ENCODE measurements around the gene PMEPA1.

The PMEPA1 gene

DNA sequence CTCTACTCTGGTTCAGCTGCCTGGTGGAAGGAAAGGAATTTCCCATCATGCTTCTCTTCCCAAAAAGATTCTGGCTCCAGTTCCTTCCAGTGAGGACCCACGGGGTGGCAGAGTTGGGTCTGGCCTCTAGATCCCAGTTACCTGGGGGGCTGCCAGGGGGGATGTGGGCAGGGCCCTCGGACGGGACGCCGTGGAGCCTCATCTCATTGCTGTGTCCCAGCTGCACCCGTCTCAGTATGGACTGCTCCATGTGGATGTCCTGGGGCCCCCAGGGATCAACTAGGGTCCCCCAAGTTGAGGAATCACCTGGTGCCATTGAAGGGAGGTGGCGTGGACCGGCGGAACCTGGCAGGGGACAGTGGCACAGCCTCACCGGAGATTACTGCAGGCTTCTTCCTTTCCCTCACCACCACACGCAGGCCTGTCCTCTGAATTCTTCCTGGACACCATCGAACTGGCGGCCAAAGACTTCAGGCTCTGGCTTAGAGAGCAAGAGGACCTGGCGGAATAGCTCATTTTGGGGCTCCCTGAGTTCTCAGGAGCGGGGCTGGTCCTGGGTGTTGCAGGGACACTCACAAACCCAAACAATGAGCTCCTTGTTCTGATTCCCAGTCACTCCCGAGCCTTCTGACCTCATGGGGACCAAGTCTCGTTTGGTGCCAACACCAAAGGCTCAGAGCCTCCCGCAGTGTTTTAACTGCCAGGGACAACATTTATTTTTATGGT lies 98.1 kb downstream of the PMEPA1 start:
- DNase-seq: peak in 8 of 58 donors; percentile 9 to 50 (median 20)

DNA sequence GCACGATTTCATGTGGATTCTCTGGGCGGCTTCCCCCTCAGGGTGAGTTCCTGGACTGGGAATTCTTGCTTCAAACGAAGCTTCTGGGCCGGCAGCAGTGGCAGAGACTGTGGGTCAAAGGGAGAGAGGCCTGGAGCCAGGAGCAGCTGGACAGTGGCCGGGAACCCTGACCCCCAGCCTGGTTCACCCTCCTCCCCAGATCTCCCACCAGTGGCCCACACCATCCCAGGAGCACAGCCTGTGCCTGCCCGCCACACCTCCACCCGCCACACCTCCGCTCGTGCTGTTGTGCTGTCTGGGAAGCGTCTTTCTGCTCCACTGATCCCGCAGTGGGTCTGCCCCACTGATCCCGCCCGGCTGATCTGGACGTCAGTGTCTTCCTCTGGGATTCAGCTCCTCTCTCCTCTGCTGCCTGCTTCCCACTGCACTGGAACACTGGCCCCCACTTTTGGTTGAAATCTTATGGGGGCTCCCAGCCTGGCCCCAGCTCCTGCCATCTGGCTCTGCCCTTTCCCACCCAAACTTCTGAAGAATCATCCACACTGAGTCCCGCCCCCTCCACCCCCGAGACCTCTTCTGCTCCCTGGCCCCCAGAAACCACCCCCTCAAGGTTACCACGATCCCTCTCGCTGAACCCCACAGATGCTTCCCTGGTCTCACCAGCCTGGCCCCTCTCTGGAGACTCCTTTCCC lies 99.4 kb downstream of the PMEPA1 start:
- DNase-seq: no peak

DNA sequence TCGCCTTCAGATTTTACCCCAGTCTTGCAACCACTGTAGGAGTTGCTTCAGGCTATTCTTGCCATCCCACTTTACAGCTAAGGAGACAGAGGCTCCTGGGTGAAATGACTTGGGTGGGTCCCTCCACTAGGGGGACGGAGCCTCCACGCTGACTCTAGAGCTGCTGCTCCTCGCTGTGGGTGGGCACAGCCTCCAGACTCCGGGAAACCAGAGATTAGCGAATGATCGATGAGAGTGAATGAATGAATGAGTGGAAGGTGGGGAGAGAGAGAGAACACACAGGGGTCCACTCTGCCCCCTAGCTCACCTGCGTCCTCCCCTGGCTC lies 100.0 kb downstream of the PMEPA1 start:
- DNase-seq: no peak

DNA sequence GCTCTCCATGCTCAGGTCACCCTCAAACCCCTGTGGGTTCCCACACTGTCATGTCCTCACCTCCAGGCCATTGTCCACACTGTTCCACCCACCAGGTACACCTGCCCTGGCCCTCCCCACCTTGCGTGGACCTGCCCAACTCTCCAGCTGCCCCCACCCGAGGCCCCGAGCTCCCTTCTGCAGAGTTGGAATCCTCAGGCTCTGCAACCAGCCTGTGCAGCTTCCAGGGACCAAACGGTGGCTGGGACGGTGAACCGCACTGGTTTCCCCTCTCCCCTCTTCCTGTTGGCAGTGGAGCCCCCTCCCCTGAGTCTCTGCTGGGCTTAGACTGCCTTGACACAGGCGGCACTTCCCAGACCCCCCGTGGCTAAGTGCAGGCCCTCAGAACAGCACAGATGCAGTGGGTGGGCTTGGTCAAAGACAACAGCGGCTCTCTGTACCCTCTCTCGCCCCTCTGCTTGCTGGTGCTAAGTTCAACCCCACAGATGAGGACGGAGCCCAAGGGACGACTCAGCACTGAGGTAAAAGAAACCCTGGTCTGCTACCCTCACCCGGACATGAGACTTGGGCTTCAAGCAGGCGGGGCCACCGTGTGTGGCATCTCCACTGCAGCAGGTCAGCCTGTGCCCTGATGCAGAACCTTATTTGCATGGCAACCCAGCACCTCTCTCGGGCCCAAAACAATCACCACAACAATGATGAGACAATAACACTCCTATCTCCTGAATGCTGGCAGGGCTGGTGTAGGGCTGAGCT lies 100.6 kb downstream of the PMEPA1 start:
- no peak for DNase-seq

DNA sequence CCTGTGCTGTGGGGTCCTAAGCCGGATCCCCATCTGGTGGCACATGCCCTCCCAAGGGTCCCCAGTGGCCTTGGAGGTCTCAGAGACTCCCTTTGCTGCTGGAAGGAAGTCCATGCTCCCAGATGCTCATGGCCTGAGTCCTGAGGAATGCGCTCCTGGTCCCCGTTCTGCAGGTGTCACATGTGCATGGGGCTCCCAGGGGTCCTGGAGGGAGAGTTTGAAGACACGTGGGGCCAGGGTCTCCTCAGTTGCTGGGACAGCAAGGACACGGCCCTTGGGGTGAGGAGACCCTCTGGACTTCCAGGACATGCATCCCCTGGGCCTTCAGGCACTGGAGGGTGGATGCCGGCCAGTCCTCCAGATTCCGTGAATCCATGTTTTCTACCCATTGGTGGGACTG lies 101.3 kb downstream of the PMEPA1 start:
- DNase-seq: no peak

DNA sequence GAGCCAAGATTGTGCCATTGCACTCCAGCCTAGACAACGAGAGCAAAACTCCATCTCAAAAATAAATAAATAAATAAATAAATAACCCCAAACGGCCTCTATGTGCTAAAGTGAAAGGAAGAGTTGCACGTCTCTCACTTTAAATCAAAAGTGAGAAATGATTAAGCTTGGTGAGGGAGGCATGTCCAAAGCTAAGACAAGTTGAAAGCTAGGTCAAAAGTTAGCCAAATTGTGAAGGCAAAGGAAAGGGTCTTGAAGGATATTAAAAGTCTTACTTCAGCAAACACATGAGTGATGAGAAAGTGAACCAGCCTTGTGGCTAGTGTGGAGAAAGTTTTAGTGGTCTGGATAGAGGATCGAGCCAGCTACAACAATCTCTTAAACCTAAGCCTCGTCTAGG lies 103.9 kb downstream of the PMEPA1 start:
- DNase-seq: no peak

DNA sequence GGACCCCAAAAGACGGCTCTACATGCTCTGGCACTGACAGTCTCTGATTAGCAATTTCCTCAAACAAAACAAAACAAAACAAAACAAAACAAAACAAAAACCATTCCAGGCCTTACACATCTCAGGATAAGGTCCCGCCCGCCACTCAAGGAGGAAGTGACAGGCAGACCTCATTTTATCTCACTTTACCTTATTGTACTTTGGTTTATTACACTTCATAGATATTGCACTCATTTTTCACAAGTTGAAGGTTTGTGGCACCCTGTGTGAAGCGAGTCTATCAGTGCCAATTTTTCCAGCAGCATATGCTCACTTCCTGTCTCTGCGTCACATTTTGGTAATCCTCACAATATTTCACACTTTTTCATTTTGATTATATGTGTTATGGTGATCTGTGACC lies 104.8 kb downstream of the PMEPA1 start:
- DNase-seq: no peak

DNA sequence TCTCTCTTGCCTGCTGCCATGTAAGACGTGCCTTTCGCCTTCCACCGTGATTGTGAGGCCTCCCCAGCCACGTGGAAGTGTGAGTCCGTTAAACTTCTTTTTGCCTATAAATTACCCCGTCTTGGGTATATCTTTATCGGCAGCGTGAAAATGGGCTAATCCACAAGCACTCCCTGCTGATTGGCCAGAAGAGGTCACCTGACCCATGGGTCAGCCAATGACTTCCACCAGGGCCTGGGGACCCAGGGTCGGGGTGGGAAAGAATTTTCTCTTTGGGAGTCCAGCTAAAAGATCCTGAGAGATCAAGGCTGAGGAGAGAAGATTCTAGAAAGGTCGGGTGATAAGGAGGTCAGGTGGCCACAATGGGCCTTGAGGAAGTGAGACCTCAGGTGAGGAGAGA lies 106.7 kb downstream of the PMEPA1 start:
- no peak for DNase-seq

DNA sequence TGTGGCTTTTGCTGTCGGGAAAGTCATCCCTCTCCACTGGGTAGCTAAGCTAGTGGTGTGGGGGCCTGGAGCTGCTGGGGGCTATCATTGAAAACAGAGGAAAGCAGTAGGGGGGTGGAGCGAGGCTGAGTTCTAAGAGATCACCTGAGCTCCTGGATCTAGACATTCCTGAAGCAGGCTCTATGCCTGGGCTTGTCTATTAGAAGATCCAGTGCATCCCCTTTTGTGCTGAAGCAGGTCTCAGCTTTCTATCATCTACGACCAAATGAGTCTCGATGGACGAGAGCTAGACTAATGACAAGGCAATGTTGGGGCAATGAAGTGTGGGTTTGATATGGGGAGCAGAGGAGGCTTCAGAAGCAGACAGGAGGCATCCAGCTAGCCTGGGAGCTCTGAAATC lies 108.1 kb downstream of the PMEPA1 start:
- no peak for DNase-seq

DNA sequence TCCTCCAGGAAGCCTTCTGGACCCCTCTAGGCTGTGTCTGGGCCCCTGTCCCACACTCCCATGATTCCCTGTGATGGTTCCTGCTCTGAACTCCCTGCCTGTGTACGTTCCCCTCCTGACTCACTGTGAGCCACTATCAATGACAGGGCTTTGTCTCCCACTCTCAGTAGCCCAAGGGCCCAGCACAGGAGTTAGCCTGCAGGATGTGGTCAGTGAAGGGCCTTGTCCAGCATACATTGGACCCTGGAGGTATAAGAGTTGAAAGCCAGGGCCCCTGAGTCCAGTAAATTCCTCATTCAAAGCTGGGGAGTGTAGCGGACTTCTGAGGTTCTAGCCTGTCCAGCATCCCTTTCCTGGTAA lies 108.6 kb downstream of the PMEPA1 start:
- DNase-seq: no peak

DNA sequence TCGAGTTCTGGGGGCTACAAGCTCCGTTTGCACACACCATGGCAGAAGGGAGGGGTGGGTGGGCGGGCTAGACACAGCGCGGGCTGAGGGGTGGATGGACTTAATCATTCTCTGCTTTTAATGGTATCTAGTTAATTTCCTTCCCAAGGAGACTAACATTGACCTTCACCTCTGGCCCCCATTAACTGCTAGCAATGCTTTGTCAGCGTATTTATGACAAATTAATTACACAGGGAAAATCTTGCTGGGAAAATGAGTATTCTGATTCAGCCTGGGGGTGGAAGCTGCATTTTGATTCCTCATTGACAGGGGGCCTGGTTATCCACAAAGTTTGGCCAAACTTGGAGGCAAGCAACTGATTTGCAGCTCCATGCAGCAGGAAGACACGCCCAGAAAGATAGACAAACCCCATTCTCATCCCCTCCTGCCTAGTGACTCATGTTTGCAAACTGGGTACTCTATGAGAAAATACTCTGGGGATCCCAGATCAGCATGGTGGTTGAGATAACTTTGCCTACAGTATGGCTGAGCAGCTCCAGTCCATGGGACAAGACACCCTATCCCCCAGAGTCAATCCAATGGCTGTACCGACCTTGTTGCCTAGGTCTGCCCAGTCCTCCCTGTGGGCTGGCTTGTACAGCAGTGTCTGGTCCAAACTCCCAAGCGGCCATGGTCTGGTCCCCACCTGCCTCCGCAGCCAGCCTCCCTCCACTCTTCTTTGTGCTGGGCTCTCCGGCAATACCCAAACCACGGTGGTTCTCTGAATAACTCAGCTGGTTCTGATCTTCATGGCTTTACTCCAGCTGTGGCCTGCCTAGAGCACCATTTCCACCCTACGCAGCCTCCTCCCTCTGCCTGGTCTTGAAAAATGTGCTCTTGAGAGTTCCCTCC lies 109.2 kb downstream of the PMEPA1 start:
- no peak for DNase-seq

DNA sequence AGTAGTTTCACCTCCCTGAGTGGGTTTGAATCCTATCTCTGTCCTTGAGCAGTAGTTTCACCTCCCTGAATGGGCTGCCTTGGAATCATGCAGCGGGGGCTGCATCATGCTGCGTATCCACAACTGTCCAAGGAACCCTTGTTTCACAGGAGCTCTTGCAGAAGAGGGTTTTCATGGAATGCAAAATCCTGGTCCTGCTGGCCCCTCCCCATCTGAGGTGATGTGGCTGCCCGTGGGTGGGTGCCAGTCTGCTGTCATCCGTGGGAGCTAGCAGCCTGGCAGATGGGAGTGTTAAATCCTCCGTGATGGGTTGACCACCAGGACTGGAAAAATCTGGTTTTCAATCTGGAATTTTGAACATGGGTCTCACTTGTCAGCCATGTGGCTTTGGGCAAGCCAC lies 111.3 kb downstream of the PMEPA1 start:
- no peak for DNase-seq
